NCI-H2196 treated with DMSO at 0.1 percent for 48 hours (cell line): Measurements from ENCODE around the gene KCNK4.

Source experiments
- DNase-seq: peaks from one replicate; lab custom pipeline; 2025; ENCODE audit not compliant: unreplicated experiment; lab: John Stamatoyannopoulos, UW

The KCNK4 gene

DNA sequence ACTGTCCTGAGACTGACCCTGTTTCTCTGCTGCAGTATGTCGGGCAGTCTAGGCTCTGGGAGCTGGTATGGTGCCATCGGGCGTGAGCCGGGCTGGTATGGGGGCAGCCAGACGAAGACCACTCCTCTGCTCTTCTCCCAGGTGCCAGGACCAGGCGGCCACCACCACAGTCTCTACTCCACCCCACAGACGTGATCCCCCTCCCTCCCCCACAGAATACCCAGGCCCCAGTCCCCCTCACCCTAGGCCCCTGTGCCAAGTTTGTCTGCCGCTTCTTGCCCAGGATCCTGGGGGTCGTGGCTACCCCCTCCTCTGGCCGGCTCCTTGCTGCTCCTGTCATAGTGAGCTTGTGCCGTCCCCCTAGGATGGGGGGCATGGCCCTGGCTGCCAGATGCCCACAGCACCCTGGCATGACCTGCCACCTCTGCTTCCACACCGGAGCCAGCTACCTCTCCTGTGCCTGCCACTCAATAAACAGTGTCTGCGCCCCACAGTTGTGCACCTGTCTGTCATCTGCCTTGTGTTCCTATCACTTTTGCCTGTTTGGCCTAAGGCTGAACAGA lies 2.0 kb upstream of the KCNK4 start:
- DNase-seq, result no peak

DNA sequence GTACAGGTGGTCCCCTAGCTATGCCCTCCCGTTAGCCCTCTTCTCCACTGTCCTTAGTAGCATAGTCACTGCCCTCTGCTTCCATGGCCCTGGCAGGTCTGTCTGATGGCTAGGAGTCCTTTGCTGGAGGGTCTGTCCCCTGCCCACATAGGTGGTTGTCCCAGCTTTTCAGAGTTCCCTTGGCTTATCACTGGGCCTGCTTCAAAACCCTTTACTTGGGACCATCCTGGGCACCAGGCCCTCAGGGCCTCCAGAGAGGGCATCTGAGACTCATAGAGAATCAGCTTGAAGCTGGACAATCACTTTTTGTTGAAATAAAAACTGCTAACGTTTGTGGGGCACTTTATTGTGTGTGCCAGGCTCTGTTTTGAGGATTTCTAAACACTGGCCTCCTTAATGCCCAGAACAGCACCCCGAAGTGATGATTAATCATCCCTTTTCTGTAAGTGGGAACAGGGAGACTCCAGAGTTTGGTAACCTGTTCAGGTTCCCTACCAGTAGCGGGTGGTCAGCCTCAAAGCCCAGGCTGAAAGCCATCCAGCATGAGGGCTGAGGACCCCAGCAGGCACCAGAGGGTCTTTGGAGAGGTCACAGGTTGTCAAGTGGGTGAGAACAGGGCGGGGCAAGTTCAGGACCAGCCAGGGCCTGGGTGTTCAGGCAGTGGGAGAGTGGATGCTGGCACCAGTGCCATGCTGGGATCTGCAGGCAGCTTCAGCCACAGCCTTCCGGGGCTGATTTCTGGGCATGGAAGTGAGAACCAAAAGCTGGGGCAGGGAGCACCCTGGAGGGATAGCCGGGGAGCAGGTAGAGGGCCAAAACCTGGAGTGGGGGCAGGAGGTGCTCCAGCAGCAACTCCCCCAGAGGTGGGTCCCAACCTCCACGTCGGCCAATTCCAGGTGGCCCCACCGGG lies 495 bp upstream of the KCNK4 start:
- DNase-seq, result no peak

DNA sequence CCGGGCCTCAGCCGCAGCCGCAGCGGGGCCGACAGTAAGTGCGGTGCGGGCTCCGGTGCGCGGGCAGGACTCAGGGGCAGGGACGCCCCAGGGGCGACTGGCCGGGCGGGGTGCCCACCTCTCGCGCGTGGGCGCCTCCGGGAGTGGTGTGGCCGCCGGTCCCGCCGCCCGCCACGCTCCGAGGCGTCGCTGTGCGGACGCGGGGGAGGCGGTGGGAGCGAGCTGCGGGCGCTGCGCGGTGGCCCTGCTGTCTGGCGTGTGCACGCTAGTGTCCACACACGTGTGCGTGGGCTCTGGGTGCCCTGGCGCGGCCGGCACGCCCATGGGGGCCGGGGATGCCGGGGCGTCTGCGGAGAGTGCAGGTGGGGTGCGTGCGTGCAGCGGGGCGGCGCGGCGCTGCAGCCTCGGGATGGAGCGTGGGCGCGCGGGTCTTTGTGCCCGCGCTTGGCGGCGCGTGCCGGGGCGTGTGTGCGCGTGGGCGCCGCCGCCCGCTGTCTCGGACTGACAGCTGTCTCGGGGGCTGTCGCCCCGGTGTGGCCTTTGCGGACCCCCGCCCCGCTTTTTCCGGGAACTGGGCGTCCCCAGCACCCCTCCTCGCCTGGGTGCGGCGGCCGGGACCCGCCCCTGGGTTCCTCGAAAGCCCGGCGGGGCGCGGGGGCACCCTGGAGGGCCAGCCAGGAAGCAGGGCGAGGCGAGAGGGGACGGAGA lies 804 bp downstream of the KCNK4 start:
- no peak for DNase-seq

DNA sequence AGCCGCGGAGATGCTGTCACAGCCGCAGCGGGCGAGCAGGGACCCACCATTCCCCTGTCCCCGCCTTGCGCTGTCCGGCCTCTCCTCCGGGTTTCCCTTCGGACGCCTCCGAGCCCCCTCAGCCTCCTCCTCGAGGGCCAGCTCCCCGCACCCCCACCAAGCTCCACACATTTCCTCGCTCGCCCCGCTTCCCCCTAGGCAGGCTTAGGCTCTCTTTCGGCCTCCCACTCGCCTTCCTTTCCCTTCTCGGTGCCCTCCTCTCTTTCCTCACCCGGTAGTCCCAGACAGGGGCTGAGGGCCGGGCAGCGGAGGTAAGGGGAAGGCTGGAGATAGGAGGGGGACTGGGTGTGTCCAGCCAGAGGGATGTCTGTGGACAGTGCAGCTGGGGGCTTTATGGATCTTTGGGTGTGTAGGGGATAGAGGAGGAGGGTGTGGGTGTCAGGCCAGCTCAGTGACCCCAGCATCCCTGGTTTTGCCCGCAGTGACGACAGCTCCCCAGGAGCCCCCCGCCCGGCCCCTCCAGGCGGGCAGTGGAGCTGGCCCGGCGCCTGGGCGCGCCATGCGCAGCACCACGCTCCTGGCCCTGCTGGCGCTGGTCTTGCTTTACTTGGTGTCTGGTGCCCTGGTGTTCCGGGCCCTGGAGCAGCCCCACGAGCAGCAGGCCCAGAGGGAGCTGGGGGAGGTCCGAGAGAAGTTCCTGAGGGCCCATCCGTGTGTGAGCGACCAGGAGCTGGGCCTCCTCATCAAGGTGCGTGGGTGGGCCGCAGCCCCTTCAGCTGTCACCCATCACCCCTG lies 1.6 kb downstream of the KCNK4 start:
- no peak for DNase-seq

DNA sequence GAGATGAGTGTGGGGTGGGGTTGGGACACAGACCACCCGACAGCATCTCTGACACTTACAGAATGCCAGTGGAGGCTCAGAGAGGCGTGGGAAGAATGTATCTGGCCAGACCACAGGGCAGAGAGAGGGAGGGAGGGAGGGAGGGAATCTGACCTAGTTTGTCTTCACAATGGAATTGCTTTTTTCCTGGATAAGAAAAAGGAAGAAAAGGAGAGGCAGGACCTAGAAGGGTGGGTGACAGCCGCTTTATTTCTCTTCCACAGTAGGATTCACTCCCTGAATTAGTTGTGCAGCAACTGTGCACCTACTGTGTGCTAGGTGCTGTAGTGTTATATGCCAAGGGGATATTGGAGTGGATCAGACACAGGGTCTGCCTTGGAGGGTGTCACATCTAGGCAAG lies 3.7 kb downstream of the KCNK4 start:
- no peak for DNase-seq

DNA sequence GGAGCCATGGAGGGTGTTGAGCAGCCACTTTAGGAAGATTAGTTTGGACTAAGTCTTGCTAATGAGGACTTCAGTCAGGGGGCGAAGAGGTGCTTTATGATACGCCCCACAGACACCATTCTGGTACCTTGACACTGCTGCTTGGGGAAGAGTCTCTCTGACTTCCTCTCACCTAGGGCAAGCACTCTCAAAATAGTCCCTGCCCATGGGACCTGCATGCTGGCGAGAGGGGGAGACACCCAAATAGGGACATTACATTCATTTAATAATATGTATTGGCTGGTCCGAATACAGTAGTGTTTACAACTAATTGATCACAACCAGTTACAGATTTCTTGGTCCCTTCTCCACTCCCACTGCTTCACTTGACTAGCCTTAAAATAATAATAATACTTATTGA lies 4.7 kb downstream of the KCNK4 start:
- DNase-seq, result no peak

DNA sequence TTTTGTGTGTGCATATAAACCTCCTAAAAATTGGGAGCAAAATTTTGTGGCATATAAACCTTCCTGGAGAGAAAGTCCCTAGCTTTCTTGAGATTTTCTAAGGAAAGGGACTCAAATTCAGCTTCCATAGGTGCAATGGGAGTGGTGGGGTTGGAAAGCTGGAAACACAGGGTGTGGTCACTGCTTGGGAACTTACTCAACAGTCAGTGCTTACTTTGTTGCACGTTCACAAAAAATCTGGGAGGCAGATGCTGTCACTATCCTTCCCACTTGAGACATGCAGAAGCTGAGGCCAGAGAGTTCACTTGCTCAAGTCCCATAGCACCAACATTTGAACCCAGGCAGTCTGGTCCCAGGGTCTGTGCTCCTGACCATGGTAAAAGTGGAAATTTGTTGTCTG lies 5.1 kb downstream of the KCNK4 start:
- DNase-seq, result no peak

DNA sequence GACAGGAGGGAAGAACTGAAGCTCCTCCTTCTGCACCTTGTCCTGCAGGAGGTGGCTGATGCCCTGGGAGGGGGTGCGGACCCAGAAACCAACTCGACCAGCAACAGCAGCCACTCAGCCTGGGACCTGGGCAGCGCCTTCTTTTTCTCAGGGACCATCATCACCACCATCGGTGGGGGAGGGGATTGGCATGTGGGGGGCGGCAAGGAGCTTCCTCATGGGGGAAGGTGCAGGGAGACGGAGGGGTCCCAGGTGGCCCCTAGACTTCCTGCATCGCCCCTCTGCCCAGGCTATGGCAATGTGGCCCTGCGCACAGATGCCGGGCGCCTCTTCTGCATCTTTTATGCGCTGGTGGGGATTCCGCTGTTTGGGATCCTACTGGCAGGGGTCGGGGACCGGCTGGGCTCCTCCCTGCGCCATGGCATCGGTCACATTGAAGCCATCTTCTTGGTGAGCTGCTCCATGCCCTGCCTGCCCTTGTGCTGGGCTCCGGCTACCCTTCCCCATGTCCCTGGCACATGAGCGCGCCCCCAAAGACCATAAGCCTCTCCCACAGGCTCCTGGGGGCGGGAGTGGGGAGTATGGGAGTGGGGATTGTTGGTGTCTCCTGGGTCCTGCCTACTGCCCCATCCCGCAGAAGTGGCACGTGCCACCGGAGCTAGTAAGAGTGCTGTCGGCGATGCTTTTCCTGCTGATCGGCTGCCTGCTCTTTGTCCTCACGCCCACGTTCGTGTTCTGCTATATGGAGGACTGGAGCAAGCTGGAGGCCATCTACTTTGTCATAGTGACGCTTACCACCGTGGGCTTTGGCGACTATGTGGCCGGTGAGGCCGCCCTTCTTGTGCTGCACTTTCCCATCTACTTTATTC lies 6.0 kb downstream of the KCNK4 start:
- DNase-seq, result no peak

DNA sequence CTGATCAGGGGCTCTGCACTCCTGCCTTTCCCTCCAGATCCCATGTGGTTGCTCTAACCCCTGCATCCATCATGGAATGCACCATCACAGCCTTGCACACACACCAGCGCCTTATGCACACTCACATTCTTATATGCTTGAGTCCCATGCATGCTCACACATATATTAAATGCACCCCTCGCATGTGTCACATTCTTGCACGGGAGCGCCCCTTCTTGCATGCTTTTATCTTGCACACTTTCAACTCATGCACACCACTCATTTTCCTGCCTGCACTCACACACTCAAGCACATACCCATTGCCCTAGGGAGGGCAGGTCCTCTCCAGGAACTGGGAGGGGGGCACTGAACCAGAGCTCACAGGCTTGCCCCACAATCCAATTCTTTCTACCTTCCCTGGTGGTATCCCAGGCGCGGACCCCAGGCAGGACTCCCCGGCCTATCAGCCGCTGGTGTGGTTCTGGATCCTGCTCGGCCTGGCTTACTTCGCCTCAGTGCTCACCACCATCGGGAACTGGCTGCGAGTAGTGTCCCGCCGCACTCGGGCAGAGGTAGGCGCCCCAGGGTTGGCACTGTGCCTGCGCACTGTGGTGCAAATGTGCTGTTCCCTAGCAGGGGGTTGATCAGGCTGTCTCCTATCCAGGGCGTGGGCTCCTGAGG lies 6.7 kb downstream of the KCNK4 start:
- DNase-seq, result no peak

DNA sequence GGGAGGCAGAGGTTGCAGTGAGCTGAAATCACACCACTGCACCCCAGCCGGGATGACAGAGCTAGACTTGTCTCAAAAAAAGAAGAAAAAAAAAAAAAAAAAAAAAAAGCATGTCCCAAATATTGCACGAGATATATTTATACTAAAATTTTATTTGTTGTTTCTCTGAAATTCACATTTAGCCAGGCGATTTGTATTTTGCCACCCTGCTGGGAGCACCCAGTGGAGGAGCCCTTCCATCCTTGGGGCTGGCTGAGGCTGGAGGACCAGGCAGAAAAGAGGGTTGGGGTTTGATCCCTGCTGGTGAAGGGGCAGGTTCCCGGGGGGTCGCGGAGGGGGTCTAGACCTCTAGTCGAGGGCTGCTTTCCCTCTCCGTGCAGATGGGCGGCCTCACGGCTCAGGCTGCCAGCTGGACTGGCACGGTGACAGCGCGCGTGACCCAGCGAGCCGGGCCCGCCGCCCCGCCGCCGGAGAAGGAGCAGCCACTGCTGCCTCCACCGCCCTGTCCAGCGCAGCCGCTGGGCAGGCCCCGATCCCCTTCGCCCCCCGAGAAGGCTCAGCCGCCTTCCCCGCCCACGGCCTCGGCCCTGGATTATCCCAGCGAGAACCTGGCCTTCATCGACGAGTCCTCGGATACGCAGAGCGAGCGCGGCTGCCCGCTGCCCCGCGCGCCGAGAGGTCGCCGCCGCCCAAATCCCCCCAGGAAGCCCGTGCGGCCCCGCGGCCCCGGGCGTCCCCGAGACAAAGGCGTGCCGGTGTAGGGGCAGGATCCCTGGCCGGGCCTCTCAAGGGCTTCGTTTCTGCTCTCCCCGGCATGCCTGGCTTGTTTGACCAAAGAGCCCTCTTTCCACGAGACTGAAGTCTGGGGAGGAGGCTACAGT lies 8.1 kb downstream of the KCNK4 start:
- no peak for DNase-seq

DNA sequence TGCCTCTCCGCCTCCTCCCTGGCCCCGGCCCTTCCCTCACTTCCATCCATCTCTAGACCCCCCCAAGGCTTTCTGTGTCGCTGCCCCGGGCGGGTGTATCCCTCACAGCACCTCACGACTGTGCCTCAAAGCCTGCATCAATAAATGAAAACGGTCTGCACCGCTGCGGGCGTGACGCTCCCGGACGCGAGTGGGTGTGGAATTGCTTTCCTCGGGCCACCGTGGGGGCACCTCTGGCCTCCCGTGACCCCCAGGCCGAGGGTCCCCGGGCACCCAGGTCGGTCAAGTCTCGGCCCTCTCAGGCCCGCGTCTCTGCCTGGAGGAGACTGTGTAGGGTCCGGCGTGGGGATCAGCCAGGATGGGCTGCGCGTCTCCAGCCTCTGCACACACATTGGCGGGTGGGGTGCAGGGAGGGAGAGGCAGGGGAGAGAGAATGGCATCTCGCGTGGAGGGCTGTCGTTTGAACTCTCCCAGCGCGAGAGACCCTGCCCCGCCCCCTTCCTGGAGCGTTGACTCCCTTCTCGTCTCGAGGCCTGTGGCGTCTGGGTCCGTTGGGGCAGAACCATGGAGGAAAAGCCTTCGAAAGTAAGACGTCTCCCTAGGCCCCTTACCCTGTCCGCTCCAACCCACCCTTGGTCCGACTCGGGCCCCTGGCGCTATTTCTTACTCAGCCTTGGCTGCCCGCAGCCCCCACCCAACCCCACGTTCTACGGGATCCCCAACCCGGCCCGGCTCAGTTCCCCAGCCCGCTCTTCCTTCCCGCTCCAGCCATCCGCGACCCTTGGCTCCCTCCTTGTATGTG lies 8.9 kb downstream of the KCNK4 start, which contains the start of gene CATSPERZ:
Gene CATSPERZ (plus strand): TSS at position 512 of the 802 bp plus-strand sequence. CDS start 53 bp downstream, at position 565.
- DNase-seq, result no peak

DNA sequence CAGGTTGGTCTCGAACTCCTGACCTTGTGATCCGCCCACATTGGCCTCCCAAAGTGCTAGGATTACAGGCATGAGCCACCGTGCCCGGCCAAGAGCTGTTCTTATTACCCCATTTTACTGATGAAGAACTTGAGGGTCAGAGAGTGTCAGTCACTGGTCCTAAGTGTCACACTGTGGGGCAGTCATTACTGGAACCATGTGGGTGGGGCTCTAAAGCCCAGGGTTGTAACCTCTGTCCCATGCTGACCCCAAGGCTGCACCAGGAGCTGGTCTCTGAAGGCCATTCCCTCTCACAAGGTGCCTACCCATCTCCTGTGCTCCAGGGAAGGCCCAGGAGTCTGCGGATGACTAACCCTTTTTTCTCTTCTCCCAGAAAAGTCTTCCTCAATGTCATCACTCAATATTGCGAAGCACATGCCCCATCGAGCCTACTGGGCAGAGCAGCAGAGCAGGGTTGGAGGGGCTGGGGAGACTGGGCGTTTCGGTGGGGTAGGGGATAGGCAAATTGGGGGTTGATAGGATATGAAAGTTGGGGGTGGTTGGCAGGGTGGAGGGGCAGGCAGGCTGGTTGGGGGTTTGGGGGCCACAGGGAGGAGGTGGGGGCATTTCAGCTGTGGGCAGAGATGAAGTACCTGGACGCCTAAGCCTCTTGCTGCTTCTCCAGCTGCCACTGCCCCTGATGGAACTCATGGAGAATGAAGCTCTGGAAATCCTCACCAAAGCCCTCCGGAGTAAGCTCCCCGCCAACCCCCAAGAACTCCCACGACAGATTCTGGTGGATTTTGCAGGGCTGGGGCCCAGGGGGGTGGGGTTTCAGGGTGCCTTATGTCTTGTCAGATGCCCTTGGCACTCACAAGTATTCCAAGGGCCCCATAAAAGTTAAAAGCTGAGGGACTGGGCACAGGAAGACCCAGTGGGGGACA lies 12.3 kb downstream of the KCNK4 start:
- DNase-seq, result no peak

DNA sequence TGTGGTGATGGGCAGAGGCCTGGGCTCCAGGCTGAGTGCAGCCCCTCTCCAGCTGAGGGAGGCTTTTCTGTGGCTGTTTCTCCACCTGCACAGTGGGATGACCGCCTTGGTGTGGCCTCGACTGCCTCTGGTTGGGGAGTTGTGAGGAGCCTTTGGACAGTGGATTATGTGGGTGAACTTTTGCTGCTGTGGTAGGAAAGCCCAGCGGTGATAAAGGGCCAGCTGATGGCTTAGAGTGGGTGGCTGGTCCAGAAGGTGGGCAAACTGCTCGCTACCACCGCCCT lies 12.9 kb downstream of the KCNK4 start:
- no peak for DNase-seq

DNA sequence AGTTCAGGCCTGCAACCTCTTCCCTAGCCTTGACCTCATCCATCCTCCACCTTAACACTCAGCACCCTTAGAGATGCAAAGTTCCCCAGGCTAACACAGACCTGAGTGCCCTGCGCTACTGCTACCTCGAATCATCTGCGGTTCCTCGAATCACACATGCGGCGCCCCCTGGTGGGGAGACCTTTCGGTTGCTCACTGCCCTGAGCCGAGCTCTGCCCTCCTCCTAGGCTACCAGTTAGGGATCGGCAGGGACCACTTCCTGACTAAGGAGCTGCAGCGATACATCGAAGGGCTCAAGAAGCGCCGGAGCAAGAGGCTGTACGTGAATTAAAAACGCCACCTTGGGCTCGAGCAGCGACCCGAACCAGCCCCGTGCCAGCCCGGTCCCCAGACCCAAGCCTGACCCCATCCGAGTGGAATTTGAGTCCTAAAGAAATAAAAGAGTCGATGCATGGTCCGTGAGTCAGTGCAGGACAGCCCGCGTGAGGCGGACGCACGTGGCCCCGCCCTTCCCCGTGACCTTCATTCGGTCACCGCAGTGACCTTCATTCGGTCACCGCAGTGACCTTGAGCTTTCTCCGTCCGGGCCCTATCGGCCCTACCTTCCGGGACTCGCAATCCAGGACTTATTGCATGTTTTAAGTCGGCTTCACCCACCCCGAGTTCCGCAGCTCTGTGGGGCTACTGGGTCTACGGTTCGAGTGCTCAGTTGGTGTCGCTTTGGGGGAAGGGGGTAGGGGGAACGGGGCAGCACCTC lies 13.4 kb downstream of the KCNK4 start:
- peak; percentile 88 for DNase-seq

DNA sequence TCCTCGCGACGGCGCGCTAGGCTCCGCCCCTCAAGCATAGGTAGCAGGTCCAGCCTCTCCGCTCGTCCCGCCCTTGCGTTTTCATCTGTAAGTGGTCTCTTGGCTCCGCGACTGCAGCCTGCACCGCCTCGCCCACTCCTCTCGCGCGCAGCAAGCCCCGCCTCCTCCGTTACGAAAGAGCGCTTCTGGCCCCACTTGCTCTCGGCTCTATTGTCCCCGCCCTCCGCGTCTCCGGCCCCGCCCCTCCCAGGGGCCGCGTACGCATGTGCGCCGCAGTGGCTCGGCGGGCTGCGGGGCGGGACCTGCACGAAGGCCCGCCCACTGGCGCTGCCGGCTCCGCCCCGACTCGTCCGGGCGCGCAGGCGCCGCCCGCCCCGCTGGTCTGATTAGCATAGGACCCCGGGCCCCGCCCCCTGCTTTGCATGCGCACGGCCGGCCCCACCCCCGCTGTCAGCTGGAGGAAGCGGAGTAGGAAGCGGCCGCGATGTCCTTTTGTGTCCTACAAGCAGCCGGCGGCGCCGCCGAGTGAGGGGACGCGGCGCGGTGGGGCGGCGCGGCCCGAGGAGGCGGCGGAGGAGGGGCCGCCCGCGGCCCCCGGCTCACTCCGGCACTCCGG lies 14.1 kb downstream of the KCNK4 start, which contains the start of gene ESRRA:
Gene ESRRA (plus strand): TSS at position 450 of the 616 bp plus-strand sequence. CDS start 1,656 bp downstream, outside the sequence.
- peak; percentile 100 for DNase-seq
